Measurements from ENCODE around the gene PMPCA.
"Not testable (repeated sequence)": the region's sequence is repeated elsewhere in the genome, so short reads cannot be mapped to it uniquely, and the experiment has no call there.

The PMPCA gene

DNA sequence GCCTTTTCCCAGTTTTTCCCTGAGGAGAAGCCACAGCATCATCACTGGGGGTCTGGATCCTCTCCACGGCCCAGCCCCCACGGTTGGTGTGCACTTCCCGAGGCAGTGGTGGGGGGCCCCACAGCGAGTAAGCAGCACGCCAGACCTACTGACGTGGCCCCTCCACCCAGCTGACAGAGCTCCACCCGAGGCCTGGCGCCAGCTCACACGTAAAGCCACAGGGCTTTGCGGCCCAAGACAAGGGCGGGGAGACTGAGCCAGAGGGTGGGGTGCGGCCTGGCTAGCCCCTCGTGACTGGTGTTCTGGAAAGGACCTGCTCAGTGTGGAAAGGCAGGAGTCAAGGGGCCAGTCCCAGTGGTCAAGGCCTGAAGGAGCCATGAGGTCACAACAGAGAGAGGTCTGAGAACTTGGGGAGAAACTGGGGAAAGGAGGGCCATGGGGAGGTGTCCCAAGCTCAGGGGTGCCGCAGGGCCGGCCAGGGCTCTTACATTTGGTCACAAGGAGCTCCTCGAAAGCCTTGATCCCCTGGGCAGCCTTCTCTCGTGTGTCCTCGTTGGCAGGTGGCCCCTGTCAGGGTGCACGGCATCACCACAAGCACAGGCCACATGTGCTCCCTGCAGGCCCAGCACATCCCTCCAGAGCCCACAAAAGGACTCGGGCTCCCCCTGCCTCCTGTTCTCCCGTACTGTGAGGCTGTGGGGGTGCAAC lies 16.0 kb upstream of the PMPCA start:
- DNase-seq, result no peak

DNA sequence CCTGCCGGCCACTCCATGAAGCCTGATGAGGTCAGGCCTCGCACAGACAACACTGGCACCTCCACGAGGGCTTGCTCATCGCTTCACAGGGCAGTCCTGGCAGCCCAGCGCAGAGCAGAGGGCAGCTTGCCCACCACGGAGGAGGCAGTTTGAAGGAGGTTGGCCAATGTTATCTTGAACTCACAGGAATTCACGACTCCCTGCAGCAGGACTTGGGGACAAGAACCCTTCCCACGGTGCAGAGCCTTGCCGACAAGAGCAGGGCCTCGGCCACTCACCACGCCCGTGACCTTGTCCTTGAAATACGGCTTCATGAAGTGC lies 15.5 kb upstream of the PMPCA start:
- DNase-seq, result no peak

DNA sequence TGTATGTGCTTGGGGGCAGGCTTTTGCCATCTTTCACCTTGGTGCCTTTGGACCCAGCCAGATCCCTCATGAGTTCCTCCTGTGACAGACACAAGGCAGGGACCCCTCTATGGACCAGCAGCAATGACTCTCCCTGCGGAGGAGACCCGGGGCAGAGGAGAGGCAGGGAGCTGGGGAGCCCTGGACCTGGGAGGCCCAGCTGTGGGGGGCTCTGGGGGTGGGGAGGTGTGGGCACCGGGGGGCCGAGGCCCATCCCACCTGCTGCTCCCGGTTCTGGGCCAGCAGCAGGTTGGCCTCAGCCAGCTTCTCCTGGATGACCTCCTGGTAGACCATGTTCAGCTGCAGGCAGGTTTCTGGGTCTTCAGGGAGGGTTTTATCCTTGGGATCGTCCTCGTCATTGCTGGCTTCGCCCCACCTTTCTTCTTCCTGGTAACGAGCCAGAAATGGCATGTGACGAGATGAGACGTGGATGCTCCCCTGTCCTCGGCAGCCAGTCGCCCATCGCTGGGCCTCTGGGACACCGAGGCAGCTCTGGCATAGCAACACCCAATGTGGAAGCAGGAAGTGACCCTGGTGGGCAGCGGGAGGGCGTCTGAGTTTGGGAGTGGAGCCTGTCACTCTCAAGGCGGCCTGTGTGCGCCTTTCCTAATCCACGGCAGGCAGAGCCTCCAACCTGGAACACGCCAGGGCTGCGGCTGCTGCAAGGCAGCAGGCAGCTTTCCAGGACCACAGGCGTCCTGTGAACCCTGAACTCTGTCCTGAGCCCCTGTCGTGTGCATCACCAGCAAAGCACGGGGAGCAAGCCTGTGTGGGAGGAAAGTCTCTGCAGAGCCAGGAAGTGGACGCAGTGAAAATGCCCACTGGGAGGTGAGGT lies 14.9 kb upstream of the PMPCA start:
- DNase-seq, result no peak

DNA sequence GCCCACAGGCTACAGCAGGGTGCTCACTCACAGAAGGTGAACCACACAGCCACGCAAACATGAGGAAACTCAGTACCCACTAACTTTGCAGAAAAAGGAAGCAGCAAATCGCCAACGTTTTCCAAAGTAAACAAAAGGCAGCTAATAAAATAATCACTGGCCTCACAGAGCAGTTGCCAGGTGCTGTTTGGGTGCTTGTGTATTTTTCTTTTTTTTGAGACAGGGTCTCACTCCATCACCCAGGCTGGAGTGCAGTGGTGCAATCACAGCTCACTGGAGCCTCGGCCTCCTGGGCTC lies 14.3 kb upstream of the PMPCA start:
- no peak for DNase-seq

DNA sequence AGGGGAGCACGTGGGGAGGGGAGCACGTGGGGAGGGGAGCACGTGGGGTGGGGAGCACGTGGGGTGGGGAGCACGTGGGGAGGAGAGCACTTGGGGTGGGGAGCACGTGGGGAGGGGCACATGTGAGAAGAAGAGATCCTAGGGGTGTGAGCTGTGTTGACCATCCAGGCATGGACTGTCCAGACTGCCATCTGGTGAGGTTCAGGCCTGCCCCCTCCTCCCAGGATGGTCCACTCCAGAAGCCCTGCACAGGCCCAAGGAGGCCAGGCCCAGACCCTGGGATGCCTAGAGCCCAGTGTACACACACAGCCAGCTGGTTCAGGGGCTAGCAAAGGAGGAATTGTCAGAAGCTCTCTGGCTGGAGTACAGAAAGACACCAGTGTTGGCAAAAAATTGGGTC lies 12.8 kb upstream of the PMPCA start:
- no peak for DNase-seq

DNA sequence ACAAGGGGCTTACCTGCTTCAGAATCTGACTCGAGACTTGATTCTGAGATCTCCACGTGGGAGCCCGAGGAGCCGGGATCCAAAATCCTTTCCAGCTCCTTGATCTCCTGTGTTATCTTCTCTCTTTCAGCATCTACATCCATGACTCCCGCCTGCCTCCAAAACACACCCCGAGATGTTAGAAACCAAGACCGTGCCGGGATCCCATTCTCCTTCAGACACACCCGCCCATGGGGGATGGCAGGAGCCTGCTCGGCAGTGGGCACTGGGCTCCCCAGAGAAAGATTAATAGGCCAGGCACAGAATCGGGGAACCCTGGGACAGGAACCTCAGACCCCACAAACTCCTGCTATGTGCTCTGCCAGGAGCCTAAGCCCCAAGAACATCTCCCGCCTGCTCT lies 12.2 kb upstream of the PMPCA start:
- DNase-seq, result no peak

DNA sequence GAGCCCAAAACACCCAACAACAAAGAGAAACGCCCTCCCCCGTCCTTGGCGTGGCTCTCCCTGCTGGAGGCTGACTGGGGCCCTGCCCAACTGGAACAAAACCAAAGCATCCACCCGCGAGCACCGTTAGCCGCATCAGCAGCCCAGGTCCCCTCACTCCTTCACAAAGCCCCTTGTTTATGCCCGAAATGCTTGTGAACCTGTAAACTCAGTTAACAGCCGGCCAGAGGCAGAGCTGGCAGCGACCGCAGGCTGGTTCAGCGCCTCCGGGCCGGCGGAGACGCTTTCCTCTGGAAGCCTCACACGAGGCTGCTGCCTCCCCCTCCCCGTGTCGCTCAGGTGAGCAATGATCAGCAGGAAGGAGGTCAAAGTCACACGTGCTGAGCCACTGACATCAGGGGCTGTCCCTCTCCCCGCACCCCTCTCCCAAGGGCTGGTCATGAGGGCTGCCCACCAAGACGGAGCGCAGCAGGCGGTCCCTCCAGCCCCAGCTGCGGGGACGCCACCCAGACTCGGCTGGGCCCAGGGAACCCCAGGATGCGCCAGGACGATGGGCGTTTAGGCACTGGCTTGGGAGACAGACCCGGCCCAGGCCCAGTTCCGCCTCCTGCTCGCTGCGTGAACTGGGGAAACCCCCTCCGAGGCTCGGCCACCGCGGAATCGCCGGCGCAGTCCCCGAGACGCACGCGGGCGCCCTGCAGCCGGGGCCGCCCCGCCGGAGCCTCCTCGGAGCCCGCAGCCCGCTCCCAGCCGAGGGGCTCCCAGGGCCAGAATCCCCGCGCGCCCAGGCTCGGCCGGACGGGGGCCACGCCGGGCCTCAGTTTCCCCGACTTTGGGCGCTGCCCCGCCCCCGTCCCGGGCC lies 11.1 kb upstream of the PMPCA start:
- DNase-seq, result no peak

DNA sequence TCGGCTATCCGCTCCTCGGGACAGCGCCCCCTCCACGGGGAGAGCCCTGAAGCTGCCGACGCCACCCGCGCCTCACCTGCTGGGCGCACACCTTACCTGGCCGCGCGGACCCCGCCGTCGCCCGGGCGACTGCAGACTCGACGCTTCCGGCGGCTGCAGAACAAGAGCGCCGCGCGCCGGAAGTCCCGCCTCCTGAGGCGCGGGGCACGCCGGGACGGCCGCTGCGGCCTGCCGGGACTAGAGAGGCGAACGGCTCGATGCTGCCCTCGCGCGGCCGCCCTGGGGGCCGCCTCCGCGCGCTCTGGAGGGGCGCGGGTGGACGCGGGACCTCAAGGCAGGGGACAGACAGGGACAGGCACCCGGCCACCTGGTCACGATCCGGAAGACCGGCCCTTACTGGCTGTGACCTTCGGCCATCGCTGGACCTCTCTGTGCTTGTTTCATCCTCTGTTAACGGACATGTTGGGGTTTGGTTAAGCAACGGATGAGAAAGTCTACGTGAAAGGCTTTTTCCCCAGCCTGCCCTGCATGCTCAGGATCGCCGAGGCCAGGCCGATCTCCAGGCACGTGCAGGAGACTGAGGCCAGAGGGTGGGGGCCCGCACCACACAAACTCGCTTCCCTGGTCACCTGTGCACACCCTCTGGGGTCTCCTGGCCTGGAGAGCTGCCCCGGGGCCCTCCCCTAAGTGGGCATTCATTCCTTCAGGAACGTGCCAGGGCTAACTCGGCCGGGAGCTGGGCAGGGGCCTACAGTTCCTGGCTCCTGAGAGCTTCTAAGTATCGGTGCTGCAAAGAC lies 10.2 kb upstream of the PMPCA start, which contains the start of gene SNAPC4:
Gene SNAPC4 (minus strand): TSS at position 133 of the 797 bp plus-strand sequence. CDS start 1,742 bp downstream, outside the sequence.
- peak; percentile 30 for DNase-seq

DNA sequence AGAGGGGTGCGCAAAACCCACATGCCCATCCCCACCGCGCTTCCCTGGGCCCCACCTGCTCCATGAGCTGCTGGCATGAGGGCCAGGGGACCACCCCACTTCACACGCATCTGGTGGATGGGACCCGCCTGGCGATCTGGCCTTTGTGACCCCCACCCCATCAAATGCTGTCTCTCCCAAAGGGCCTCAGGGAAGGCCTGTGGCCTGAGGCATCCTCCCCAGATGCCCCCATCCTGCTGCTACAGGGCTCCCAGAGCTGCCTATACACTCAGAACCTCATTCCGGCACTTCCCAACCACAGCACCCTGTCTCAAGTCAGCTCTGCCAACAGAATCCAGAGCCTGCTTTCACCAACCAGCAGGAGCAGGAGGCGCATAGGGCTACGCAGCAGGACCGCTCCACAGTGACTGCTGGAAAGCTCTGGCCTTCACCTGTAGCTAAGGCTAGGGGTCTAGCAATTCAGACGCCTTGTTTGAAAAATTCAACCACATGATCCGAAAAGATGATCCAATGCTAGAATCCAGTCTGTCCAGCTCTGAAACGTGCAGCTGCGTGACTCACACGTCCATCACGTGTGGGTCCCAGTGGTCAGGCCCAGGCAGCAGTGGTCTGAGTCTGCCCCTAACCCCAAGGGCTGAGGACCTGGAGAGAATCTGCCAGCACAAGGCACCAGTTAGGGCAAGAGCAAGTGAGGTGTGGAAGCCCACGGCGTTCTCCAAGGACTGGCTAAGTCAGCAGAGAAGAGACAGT lies 9.1 kb upstream of the PMPCA start:
- DNase-seq, result no peak

DNA sequence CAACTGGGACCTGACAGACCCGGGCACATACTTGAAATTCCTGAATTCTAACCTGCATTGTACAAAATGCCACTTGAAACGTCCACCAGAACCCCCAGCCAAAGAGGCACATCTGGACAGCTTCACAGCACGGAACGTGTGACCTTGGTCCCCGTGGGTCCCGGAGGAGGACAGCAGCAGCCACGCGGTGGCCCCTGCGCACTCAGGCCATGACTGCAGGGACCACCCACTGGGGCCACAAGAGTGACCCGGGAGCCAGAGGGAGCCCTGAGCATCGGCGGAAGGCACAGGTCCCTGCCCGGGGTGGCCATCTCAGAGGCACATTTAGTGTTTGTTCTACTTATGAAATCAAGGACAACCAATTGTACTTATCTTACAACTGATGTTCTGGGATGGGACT lies 8.4 kb upstream of the PMPCA start:
- DNase-seq, result no peak

DNA sequence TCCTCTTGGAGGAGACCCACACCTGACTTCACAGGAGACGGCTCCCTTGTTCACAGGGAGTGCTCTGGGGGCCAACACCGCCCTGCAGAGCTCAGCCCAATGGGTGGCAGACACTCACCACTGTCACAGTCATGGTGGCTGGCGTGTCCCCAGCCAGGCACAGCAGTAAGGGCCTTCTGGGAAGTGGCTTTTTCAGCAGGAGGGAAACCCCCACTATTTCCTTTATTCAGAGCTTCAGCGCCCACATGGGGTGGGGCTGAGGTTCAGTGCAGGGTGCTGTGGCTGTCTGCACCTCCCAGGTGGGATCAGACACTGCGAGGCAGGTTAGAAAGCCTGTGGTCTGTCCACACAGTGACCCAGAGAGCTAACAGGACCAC lies 6.9 kb upstream of the PMPCA start:
- DNase-seq, result no peak

DNA sequence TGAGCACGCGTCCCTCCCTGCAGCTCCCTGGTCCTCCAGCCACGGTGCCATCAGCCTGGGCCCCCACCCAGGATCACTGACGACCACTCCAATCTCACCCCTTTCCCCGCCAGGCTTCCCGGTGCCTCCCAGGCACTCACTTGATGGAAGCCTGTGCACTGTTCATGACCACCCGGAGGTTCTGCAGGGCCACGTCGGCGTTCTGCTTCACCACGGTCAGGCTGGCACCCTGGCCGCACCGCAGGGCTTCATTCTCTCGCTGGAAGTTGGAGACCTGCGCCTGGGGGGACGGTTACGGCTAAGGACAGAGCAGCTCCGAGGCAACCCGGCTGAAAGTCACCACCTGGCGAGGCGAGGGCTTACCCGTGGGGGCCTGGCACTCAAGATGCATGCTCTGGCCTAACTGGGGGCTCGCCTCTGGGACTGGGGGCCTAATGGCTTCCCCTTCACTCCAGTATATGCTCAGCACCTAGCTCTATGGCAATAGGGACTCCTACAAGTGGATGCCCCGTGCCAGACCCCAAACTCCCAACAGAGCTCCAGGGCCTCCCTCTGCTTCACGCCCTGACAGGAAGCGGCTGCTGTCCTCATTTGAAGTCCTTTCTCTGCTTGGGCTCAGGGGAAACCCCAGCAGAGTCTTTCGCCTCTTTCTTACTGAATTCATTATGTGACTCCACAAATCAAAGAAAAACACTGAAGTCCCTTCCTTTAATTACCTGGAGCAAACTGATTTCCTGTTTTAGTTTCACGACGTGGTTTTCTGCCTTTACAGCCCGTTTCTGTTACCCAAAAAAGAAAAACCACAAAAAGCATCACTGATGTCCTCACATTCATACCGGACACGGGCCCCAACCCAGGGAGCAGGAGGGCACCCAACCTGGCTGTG lies 6.3 kb upstream of the PMPCA start:
- DNase-seq, result no peak

DNA sequence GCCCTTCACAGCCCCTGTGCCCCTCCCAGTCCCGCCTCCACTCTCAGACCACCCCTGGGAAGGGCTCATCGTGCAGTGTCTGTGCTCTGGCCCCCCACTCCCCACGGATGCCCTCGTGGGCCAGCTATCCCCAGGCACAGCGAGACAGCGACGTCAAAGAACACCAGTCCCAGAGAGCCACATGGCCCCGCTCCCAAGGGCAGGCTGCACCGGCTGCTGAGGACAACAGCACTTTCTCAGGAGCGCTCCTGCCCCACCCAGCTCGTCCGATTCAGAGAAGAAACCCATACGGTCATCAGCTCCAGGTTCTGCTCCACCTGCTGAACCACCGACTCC lies 5.7 kb upstream of the PMPCA start:
- DNase-seq, result no peak

DNA sequence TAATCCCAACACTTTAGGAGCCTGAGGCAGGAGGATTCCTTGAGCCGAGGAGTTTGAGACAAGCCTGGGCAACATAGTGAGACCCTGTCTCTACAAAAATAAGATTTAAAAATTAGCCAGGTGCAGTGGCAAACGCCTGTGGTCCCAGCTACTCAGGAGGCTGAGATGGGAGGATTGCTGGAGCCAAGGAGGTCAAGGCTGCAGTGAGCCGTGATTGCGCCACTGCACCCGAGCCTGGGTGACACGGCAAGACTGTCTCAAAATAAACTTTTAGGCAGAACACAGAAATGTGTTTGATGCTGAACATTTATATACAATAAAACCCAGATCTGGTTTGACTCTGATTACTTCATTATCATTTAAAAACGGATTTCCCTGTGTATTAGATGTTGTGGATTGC lies 5.0 kb upstream of the PMPCA start:
- no peak for DNase-seq

DNA sequence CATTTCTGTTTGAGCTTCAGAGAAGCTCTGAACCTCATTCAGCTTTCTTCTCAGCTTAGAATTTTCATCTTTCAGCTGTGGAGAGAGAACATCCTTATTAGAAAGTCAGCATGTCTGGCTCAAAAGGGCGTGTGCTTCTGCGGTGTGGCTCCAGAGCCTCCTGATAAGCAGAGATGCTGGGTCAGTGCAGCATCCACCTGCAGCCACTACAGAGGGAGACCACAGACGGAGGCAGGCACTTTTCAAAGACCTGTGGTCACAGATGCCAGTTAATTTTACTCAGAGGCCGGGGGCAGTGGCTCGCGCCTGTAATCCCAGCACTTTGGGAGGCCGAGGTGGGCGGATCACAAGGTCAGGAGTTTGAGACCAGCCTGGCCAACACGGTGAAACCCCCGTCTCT lies 4.6 kb upstream of the PMPCA start:
- DNase-seq, result not testable (repeated sequence)

DNA sequence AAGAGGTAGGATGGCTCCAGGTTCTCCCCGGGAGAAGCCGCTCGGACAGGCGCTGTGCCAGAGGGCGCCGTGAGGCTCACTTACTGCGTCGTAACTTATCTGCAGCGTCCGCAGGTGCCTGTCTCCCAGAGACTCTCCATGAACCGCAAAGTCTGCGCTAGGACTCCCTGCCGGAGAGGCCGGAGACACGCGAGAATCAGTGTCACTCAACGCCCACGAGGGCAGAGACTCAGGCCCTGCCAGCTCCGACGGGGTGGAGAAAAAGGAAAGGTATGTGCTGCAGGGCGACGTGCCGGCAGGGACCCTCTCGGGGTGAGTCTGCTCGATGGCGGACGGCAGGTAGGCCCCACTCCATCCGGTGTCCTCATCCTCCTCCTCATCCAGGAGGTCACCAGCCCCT lies 3.4 kb upstream of the PMPCA start:
- not testable (repeated sequence) for DNase-seq

DNA sequence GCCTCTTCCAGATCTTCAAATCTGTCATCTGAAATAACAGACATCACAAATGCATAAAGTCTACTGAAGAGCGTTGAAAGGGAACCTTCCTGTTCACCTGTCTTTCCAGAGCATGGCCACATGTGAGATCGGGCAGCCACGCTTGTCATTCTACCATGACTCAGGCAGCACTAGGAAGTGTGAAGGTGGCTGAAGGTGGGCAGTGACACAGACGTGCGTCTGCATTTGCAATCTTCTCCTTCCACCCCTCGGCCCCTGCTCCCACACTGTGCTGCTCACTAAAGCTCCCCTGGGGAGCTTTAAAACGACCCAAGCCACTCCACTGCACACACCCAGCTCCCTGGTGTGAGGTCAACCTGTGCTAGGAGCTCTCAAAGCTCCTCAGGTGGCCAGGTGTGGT lies 2.5 kb upstream of the PMPCA start:
- DNase-seq, result no peak

DNA sequence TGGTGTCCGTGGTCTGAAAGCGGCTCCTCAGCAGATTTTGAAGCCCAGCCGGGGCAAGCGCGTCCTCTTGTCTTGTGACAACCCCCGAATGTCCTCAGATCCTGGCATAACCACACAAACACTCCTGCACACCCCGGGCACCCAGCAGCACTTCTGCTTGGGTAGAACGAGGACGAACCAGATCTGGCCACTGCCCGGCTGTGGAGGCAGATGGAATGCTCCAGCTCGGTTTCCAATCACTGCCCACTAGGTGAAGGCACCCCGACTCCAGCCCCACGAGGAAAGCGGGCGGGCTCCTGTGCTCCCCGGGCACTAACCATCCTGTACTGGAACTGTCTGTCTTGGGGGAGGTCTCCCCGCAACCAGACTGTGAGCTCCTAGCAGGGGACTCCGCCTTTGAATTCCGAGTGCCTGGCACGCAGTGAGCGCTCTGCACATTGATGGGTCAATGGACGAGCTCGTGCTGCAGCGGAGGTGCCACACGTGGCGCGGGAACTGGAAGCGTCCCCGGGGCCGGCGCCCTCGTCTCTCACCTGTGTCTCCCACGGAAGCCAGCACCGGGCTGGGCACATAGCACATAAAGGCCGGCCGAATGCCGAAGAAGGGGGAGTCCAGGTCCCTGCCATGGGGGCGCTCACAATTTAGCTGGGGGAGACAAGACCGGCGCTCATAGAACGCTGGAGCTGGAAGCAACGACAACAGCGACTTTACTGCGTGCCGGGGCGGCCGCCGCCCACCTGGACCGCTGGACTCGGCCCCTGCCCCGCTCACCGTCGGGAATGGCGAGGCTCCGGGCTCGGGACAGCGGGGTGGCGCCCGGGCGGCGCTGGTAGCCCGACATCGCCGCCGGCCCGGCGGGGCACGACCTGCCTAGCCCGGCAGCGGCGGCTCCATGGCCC lies 652 bp upstream of the PMPCA start:
- DNase-seq, result no peak

DNA sequence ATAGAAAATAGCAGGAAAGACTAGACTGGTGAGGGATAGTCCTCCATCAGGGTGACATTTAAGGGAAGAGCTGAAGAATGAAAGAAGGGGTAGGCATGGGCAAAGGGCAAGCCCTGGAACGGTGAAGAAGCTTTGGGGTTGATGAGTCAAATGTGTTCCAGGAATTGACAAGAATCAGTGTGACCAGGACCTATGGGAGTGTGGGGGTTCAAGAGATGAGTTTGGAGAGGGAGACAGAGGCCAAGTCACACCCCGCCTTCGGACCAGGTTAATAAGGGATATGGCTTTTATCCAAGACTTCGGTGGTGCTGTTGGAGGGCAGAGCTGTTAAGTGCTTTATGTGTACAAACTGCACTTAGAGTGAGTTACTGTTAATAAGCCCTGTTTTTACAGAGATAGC lies 920 bp downstream of the PMPCA start:
- DNase-seq, result no peak

DNA sequence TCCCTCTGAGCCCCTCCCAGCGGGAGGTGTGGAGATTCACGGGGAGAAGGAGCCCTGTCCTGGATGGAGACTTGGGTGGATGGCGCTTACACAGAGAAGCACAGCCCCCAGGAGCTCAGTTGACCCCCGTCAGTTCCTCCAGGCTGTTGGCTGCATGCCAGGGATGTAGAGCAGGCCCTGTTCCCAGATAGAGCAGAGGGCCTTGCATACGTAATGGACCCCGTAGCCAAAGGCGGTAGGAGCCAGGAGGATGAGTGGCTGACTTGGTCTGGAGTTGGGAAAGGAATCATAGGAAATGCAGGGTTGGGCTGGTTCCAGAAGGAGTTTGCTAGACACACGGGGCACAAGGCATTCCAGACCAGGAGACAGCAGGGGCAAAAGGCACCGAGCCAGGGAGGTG lies 2.5 kb downstream of the PMPCA start:
- no peak for DNase-seq
